Upper lobe of right lung (tissue), 1 donor: ENCODE data around the gene KLKB1. TPM values are rescaled to one million over a fixed set of nuclear protein-coding genes. Genes with fewer than 3 reads are reported as not detected.

ENCODE experiments used
- ATAC-seq: fragments of 200-7000 bp; cut with Tn5 transposase; one replicate; pipeline ENCODE4 v1.9.1; 2020; ENCODE audit warnings: mild to moderate bottlenecking, moderate library complexity
- DNase-seq: peaks from one replicate; pipeline ENCODE4 v3.0.0-alpha.2; 2020
- H3K27ac ChIP-seq: fragments of 200-600 bp; one replicate; pipeline ENCODE4 v1.8.0; 2022
- H3K27me3 ChIP-seq: fragments of 200-600 bp; one replicate; pipeline ENCODE4 v1.8.0; 2022; ENCODE audit warnings: mild to moderate bottlenecking
- H3K36me3 ChIP-seq: fragments of 200-600 bp; one replicate; pipeline ENCODE4 v1.8.0; 2022
- H3K4me1 ChIP-seq: fragments of 200-600 bp; one replicate; pipeline ENCODE4 v1.8.0; 2022
- H3K4me3 ChIP-seq: fragments of 200-600 bp; one replicate; pipeline ENCODE4 v1.8.0; 2022; ENCODE audit warnings: mild to moderate bottlenecking
- H3K9me3 ChIP-seq: fragments of 200-600 bp; one replicate; pipeline ENCODE4 v1.8.0; 2022
- intact Hi-C: fragments of 100-400 bp; cut with DNase I; formaldehyde crosslinking; loops from one replicate; pipeline ENCODE4 v1.11.0; 2022
- total RNA-seq: library from RNA; stranded (reverse); fragmentation: NEBNext Ultra II Directional; extraction: Animal tissue kit (Norgen Biotek cat#: 25700); gene quantifications from one replicate; pipeline ENCODE4 v1.2.1, GENCODE V29; 2021
- TF ChIP-seq, protein P1 (sequence below): fragments of 200-600 bp; IDR thresholded peaks from one replicate; pipeline ENCODE4 v1.8.0; 2022; ENCODE audit warnings: antibody characterized with exemption
- donor health status: DM: no; HTN: yes; CAD: no; lungs with severe emphysema.

Gene KLKB1
- total RNA-seq, 1 donor from 2014 or later = 1.5 TPM

DNA sequence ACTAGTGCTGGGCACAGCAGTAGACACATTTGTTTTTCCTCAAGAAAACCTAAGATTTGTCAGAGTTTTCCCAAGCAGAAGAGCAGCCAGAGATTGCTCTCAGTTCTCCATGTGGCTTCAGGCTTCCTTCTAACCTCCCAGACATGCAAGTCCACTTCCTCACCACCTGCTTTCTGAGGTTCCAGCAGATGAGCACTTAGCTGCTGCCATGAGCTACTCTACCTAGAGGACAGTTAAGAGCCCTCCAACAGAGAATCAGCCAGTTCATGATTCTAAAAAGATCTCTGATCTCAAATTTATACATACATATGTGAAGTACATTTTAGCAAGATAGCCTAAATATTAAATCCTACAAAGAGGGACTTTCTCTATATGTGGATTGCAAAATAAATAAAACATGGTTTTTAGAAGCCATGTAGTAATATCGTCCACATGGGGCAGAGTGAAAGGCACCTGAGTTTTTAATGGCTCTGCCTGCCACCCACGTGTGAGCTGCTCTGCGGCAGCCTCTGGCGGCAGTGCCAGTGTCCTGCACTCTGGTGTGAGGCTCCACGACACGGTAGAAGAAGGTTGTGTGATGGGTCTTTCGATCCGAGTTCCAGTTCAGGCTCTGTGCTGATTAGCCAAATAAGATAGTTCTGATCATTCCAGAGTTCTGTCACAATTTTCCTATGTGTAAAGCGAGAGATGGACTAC lies 25.6 kb upstream of the KLKB1 start:
- peak; percentile 92 for ATAC-seq
- peak; percentile 69 for DNase-seq

DNA sequence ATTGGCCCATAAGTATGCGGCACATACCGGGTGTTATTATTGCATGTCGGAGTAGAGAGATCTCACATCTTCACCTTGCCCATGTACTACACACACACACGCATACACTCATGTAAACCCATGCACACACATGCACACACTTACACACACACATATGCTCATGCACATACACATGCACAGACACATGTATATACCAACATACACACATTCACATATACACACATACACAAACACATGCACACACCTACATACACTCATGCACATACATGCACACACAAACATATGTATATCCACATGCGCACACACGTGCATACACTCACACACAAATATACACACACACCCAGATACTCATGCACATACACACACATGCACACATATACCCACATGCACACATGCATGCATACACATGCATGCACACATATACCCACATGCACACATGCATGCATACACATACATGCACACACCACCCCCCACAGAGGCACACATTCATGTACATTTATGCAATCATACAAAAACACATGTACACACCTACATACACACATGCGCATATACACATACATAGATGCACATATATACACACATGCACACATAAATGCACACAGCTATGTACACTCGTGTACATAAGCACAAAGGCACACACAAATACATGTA lies 24.7 kb upstream of the KLKB1 start:
- TF ChIP-seq, protein P1, sequence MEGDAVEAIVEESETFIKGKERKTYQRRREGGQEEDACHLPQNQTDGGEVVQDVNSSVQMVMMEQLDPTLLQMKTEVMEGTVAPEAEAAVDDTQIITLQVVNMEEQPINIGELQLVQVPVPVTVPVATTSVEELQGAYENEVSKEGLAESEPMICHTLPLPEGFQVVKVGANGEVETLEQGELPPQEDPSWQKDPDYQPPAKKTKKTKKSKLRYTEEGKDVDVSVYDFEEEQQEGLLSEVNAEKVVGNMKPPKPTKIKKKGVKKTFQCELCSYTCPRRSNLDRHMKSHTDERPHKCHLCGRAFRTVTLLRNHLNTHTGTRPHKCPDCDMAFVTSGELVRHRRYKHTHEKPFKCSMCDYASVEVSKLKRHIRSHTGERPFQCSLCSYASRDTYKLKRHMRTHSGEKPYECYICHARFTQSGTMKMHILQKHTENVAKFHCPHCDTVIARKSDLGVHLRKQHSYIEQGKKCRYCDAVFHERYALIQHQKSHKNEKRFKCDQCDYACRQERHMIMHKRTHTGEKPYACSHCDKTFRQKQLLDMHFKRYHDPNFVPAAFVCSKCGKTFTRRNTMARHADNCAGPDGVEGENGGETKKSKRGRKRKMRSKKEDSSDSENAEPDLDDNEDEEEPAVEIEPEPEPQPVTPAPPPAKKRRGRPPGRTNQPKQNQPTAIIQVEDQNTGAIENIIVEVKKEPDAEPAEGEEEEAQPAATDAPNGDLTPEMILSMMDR = no peak
- no peak overlapping the region for H3K27ac ChIP-seq
- H3K27me3 ChIP-seq = no peaks in the 10 kb centered on the region
- no peak for ATAC-seq
- H3K9me3 ChIP-seq = no peaks in the 10 kb centered on the region
- no peaks in the 10 kb centered on the region for H3K4me1 ChIP-seq
- DNase-seq = no peak
- H3K4me3 ChIP-seq = no peak overlapping the region
- H3K36me3 ChIP-seq = peaks cover 9% of the 10 kb centered on the region
- intact Hi-C loops = no loop called here

More for the DNA sequence above, 25.6 kb upstream of the KLKB1 start:
- Histone ChIP-seq H3K27me3 (no peaks in the 10 kb centered on the region), H3K4me1 (no peaks in the 10 kb centered on the region), H3K4me3 (no peak overlapping the region), H3K27ac (no peak overlapping the region), H3K36me3 (peaks cover 17% of the 10 kb centered on the region), H3K9me3 (no peaks in the 10 kb centered on the region)
- intact Hi-C loops = no loop called here
- TF ChIP-seq, protein P1 = peak; percentile 67

DNA sequence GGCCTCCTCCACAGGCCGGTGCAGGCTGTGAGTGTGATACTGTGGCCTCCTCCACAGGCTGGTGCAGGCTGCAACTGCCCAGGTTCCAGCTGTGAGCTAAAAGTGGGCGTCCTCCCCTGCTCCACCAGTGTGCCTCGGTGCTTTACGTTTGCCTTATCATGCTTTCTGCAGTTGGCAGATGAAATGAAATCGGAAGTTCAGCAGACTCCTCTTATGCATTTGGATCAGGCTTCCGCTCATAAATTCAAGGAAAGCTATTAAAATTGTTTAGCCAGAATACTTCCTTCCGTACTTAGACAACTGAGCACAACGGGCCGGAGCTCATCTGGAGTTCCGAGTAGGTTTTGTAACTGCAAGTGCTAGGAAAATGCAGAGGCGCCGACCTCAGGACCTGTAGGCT lies 23.9 kb upstream of the KLKB1 start:
- H3K4me3 ChIP-seq = no peak overlapping the region
- DNase-seq = no peak

DNA sequence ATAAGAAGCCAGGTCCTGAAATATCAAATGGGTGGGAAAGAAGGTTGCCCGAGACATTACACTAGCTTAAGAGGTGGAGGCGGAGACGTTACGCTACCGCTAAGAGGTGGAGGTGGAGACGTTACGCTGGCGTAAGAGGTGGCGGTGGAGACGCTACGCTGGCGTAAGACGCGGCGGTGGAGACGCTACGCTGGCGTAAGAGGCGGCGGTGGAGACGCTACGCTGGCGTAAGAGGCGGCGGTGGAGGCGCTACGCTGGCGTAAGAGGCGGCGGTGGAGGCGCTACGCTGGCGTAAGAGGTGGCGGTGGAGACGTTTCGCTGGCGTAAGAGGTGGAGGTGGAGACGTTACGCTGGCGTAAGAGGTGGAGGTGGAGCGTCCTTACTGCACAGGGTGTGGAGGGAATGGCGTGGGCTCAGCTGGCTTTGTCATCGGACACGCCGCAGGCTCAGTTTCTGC lies 23.2 kb upstream of the KLKB1 start:
- H3K27ac ChIP-seq = no peak overlapping the region
- H3K4me1 ChIP-seq = no peaks in the 10 kb centered on the region
- peak; percentile 52 for ATAC-seq
- no peaks in the 10 kb centered on the region for H3K27me3 ChIP-seq
- H3K9me3 ChIP-seq = no peaks in the 10 kb centered on the region
- peaks cover 3% of the 10 kb centered on the region for H3K36me3 ChIP-seq
- intact Hi-C loops = no loop called here
- TF ChIP-seq, protein P1 = no peak
- no peak overlapping the region for H3K4me3 ChIP-seq
- DNase-seq = no peak

More for the DNA sequence above, 23.9 kb upstream of the KLKB1 start:
- H3K36me3 ChIP-seq = peaks cover 9% of the 10 kb centered on the region
- H3K4me1 ChIP-seq = no peaks in the 10 kb centered on the region
- no peaks in the 10 kb centered on the region for H3K9me3 ChIP-seq
- no peaks in the 10 kb centered on the region for H3K27me3 ChIP-seq
- intact Hi-C loops = no loop called here
- ATAC-seq = peak; percentile 39
- TF ChIP-seq, protein P1 = no peak
- no peak overlapping the region for H3K27ac ChIP-seq

DNA sequence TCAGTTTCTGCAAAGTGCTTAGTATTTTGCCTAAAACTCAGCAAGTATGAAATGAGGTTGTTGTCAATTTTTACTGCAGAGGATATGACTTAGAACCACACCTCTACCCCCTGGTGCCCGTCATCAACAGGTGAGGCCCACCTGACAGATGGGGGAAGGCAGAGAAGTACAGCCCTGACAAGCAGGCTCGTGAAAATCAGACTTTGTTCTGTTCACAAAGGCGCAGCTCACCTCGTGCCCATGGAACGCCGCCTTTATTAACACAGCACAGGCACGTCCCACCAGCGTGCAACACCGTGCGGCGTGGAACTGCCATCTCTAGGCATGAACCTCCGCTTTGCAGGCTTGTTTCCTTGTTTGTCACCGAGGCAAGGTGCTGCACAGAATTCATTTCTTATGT lies 22.6 kb upstream of the KLKB1 start:
- Histone ChIP-seq H3K9me3 (no peaks in the 10 kb centered on the region), H3K27me3 (no peaks in the 10 kb centered on the region), H3K4me1 (no peaks in the 10 kb centered on the region), H3K36me3 (peaks cover under 1% of the 10 kb centered on the region), H3K27ac (no peak overlapping the region), H3K4me3 (no peak overlapping the region)
- intact Hi-C loops = no loop called here
- ATAC-seq = no peak
- TF ChIP-seq, protein P1 = no peak
- DNase-seq = no peak
